GM21390 (cell line): ENCODE results near the gene CUX1.
"Not testable (repeated sequence)": the region's sequence is repeated elsewhere in the genome, so short reads cannot be mapped to it uniquely, and the experiment has no call there.

Experiments used
- ATAC-seq: cut with Tn5 transposase; IDR thresholded peaks from one replicate; pipeline ENCODE4 v1.9.1; 2021; ENCODE audit not compliant: unreplicated experiment

Gene CUX1

GRCh38 chr7:102120666-102121195 lies 303.3 kb downstream of the CUX1 start:
- ATAC-seq: no peak

GRCh38 chr7:102122026-102122425 lies 304.6 kb downstream of the CUX1 start:
- no peak for ATAC-seq

GRCh38 chr7:102125127-102125596 lies 307.7 kb downstream of the CUX1 start:
- no peak for ATAC-seq

GRCh38 chr7:102128303-102128702 lies 310.9 kb downstream of the CUX1 start:
- ATAC-seq: no peak

GRCh38 chr7:102129636-102130370 lies 312.4 kb downstream of the CUX1 start:
- ATAC-seq: no peak

GRCh38 chr7:102132209-102132752 lies 314.9 kb downstream of the CUX1 start:
- no peak for ATAC-seq

- ATAC-seq: no peak
These were observed 321.2 kb downstream of the CUX1 start for GRCh38 chr7:102138676-102139075.

GRCh38 chr7:102140952-102141370 lies 323.5 kb downstream of the CUX1 start:
- ATAC-seq: no peak

GRCh38 chr7:102142433-102142832 lies 325.0 kb downstream of the CUX1 start:
- not testable (repeated sequence) for ATAC-seq

GRCh38 chr7:102146122-102146521 lies 328.7 kb downstream of the CUX1 start:
- ATAC-seq: no peak

GRCh38 chr7:102147008-102147407 lies 329.6 kb downstream of the CUX1 start:
- no peak for ATAC-seq

GRCh38 chr7:102148799-102149198 lies 331.4 kb downstream of the CUX1 start:
- no peak for ATAC-seq

- no peak for ATAC-seq
These were observed 332.0 kb downstream of the CUX1 start for GRCh38 chr7:102149416-102149815.

GRCh38 chr7:102150266-102150665 lies 332.8 kb downstream of the CUX1 start:
- ATAC-seq: no peak

GRCh38 chr7:102152672-102153598 lies 335.5 kb downstream of the CUX1 start:
- no peak for ATAC-seq

GRCh38 chr7:102153599-102153946 lies 336.1 kb downstream of the CUX1 start:
- no peak for ATAC-seq

- no peak for ATAC-seq
These were observed 337.0 kb downstream of the CUX1 start for GRCh38 chr7:102154425-102154824.

- ATAC-seq: no peak
These were observed 338.5 kb downstream of the CUX1 start for GRCh38 chr7:102155821-102156441.

- ATAC-seq: no peak
These were observed 339.4 kb downstream of the CUX1 start for GRCh38 chr7:102156867-102157266.

GRCh38 chr7:102165136-102165535 lies 347.7 kb downstream of the CUX1 start:
- ATAC-seq: no peak

GRCh38 chr7:102167254-102167653 lies 349.8 kb downstream of the CUX1 start:
- ATAC-seq: no peak
